ENCODE measurements around the gene IL6R.
"Not testable (repeated sequence)": the region's sequence is repeated elsewhere in the genome, so short reads cannot be mapped to it uniquely, and the experiment has no call there.

IL6R gene

DNA sequence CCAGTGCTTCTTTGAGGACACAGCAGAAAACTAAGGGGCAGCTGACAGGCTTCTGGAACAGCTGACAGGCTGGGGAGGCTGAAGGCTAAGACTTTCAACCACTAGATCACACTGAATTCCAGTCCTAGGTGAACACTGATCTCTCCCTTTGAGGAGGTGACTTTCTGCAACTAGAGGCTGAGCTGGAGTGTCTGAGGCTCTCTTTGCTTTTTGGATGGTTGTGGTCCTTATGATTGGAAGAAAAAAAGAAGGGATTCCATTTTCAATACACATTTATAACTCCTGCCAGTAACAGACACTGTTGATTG is 1.4 kb downstream of the IL6R start:
- no peak for DNase-seq

DNA sequence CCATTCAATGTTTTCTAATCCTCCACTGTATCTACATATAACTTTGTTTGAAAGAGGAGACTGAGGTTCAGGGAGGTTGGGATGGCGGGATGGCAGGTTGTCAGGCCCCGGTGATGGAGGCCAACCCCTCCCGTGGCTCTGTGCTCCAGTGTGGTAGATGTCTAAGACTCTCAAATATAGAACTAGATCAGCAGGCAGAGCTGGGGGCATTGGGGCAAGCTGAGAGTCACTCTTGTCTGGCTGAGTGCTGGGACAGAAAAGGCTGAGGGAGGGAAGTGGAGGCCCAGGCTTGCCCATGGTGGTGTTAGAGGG is 1.7 kb downstream of the IL6R start:
- no peak for DNase-seq

DNA sequence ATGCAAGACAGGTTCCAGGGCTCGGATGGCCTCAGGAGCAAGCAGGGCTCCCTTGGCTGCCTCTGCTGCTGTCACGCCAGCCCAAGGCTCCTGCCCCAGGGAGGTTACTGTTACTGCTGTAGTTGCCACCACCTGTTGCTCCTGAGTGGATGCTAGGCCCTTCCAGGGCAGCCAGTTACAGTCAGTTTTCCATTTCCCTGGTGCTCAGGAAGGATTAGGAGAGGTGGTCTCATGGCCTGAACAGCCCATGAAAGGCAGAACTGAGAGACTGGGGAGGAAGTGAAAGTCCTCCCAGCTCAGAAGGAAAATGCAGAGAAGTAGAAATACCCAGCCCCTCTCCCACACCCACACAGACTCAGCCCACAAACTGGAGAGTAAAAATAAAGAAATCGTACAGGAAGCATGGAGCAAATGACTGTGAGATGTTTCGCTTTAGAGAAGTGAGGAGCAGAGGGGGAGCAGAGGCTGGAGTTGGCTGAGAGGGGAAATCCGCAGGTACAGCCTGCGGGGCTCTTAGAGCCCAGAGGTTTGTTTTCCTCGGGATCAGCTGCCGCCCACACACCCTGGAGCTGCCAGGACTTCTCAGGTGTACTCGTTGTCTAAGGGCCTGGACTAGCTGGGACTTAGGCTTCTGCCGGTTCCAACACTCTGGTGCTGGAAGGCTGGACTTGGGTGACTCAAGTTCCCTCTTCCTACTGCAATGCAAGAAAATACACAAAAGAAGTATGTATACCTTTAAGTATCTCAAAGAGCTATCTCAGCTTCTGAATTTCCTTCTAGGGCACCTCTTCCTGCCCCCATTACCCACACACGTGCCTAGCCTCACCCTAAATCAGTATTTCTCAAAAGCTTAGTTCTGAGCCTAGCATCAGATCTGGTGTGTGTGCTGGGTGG is 2.3 kb downstream of the IL6R start:
- peak in 4 of 56 donors; percentile 14 to 31 (median 22) for DNase-seq

DNA sequence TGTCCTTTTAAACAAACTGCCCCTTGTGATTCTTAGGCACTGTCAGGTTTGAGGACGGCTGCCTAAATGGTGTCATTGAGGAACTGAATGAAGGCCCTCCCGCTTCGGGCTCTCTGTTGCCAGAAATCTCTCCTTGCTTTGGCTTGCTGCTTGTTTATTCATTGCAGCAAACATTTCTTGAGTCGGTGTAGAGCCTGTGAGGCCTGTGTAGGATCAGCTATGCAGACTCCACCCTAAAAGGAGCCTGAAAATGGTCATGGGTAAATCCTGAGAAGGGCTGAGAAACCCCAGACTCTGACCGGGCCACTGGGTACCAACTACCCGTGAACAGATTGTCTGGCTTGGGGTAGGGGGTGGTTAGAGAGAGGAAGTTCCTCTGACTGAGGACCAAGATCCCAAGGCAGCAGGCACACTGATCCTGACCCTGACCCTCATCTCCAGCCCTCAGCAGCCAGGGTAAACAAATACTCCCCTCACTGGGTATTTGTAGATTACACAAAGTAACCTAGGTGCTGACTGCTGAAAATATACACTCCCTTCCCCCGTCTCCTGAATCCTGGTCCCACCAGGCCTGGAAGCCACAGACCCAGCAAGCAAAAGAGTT is 3.1 kb downstream of the IL6R start:
- peak in 3 of 56 donors; percentile 16 to 24 (median 21) for DNase-seq

DNA sequence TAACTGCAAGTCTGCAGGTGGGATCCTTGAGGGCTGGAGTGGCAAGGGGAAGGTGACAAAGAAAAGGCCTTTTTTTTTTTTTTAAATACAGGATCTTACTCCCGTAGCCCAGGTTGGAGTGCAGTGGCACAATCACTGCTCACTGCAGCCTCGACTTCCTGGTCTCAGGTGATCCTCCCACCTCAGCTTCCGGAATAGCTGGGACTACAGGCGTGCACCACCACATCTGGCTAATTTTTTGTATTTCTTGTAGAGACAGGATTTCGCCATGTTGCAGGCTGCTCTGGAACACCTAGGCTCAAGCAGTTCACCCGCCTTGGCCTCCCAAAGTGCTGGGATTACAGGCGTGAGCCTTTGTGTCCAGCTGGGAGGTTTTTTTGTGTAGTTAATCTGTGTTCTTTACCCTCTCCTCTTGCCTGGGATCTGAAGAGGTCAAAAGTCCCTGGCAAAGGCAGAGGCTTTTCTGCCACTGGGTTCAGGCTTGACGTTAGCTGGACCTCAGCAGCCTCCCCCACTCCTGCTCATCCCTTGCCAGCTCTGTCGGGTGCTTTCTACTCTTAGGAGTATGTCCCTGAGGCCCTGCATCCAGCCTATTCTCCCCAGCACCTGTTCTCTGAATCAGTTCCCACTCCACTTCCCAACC is 5.2 kb downstream of the IL6R start:
- DNase-seq: no peak

DNA sequence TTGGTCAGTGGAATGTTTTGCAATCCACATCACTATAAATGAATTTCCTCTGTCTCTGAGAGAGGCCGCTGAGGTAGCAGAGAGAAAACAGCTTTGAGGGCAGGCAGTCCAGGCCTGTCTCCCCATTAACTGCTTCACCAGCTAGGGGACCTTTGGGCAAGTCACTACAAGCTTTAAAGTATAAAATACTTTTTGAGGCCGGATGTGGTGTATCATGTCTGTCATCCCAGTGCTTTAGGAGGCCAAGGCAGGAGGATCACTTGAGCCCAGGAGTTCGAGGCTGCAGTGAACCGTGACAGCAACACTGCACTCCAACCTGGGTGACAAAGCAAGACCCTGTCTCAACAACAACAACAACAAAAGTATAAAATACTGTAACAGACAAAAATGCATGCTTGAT is 6.4 kb downstream of the IL6R start:
- no peak for DNase-seq

DNA sequence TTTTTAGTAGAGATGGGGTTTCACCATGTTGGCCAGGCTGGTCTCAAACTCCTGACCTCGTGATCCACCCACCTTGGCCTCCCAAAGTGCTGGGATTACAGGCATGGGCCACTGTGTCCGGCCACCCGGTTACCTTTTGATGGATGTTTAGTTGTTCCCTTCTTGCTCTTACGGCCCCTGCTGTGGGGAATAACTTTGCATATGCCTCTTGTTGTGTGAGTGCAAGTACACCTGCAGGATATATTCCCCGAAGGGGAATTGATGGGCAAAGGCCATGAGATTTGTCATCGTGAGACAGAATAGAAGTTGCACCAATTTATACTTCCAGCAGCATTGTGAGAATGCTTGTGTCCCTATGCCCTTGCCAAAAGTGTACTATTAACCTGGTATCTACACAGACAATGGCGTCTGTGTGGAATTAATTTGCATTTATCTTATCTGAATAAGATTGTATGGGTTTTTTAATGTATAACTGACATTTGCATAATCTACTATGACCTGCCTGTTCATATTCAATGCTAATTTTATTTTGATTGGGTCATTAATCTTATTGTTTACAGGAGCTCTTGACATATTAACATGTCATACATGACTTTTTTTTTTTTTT is 8.1 kb downstream of the IL6R start:
- no peak for DNase-seq

DNA sequence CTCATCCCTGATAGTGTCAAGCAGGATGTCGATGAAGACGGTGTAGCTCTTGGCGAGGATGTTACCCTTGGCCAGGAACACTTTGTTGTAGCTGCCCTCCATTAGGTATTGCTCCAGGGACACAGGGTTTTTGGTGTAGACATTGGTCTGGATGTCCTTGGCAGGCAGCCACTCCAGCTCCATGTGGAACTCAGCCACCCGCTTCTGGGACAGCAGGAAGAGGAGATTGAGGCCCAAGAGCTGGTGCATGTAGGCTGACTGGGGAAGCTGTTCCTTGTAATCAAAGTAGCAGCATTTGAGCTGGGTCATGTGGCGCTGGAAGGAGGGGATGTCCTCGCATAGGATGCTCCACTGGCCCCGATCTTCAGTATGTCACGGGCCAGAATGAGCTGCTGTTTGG is 9.5 kb downstream of the IL6R start:
- peak in 3 of 56 donors; percentile 6 to 46 (median 29) for DNase-seq

DNA sequence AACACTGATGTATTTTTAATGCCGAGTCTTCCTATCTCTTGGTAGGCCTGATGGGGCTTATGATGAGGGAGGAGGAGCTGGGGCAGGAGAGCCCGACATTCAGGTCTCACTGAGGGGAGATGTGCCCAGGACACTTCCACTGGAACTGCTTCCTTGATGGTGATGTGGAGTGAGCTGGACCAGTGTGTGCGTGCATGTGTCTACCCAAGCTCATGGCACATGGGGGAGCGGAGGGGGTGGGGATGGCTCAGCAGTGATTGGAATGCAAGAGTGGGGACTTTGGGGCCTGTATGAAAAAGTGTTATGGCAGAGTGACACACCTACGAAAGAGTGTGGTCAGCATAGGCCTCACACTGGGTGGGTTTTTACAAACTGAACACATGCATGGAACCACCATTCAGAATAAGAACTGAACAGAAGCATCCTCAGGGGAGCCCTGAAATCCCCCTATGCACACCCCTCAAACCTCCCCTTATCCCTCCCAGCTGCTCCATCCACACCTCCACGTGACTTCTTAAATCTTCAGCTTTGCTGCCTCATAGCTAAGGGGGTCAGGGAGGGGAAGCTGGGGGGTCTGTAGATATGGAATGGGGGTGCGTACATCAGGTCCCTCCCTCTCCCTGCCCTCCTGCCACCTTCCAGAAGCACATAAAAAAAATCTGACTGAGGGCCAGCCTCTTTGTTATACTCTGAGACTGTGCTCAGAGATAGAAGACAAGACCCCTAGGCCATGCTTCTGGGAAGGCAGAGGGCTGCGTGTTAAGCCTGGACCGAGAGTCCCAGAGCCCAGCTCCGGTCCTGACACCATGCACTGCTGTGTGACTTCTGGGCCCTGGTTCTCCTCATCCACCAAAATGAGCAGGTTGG is 11.6 kb downstream of the IL6R start:
- DNase-seq: no peak

DNA sequence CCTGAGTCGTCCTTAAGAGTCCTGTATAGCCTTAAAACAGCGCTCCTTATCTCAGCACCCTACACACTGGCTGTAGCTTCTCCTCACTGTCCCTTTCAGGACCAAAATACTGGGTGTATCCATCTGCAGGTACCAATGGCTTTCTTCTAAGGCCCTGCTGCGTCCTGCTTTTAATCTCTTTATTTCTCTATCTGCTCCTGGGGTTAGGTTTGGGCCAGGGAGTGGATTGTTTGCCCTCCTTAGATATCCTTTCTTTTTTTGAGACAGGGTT is 12.1 kb downstream of the IL6R start:
- no peak for DNase-seq

DNA sequence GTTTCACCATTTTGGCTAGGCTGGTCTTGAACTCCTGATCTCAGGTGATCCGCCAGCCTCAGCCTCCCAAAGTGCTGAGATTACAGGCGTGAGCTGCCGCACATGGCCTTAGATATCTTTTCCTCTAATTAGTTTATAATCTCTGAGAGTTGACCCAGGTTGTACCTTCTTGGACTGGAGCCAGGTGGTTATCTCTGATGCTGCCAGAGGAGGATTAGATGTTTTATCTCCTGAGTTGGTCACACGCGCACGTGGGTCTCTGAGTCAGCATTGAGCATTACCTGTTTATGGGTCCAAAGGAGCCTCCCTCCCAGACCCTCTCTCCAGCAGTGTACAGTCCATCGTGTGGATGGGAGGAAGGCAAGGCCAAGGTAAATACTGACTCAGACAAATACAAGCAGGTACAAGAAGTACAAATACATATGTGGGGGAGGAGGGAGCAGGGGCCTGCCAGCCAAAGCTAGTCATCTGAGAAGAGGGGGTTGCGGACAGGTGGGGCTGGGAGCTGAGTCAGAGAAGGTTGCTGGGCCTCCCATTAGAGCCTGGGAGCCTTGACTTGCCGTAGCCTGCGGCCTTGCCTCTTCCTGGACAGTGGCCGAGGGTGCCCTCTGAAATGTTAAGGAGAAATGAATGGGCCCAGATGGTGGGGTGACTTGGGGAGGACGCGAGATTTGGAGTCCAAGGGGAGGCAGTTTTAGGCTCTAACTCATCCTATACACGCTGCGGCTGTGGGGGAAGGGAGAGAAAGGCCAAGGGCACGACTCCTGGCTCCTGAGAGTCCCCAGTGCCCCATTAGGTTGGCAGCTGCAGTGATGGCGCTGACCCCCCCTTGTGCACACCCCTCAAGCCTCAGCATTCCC is 13.1 kb downstream of the IL6R start:
- DNase-seq: no peak

DNA sequence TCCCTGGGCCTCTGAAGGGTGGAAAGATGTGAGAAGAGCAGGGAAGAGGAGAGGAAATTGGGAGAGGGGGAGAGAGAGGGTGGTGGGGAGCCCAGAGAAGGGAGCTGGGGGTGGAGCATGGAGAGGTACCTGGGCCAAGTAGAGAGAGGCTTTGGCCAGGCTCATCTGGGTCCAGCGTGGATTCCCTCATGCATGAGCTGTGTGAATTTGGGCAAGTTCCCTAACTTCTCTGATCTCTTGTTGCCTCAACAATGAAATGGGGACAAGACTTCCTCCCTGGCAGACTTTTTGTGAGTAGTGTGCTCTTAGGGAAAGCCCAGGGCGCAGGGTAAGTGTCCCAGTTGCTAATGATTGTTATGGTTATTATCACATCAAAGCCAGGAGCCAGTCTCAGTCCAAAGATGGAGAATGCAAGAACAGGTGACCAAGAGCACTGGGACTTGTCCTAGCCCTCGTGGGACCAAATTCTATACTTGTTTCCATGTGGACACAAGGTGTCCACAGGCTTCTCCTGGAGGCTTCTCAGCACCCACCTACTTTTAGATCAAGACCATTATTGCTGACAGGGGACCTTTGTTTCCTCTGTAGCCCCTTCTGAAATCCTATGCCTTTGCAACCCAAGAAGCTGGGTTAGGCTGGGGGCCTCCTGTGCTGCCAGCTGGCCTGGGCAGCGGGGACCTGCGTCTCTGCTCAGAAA is 13.9 kb downstream of the IL6R start:
- no peak for DNase-seq

DNA sequence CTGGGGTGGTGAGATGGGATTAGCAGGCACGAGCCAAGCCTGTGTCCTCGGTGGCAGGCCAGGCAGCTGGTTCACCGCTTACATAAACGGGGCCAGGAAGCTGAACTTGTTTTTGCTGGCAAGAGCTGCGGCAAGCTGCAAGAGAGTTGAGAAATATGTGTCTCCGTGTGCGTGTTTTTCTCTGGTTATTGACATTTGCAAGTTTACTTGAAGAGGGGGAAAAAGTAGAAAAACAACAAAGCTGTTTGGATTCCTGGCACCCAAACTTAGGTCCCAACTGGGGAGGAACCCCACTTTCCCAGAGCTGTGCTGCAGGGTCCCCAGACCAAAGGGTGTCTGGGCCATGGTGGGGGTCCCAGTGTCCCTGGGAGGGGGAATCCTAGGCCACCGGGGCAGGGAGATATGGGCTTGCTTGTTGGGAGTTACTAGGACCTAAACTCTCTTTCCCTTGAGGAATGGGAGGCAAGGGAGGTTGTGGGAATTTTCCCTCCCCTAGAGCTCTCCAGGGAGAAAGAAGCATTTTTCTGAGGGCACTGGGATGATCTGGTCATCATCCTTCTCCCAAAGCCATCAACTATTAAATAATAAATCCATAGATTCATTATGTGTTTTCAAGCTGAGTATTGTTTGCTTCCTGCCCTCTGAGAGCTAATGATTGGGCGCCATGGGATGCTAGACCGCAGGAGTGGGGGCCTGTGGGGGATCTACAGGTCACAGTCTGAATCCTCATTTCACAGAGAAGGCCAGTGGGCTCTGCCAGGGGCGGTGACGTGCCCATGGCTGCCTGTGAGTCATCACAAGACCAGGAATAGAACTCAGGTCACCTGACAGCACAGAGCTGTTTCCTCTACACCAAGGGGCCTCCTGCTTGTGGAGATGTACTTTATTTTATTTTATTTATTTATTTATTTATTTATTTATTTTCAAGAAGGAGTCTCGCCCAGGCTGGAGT is 14.8 kb downstream of the IL6R start:
- DNase-seq: peak in 51 of 56 donors; percentile 21 to 87 (median 61)

DNA sequence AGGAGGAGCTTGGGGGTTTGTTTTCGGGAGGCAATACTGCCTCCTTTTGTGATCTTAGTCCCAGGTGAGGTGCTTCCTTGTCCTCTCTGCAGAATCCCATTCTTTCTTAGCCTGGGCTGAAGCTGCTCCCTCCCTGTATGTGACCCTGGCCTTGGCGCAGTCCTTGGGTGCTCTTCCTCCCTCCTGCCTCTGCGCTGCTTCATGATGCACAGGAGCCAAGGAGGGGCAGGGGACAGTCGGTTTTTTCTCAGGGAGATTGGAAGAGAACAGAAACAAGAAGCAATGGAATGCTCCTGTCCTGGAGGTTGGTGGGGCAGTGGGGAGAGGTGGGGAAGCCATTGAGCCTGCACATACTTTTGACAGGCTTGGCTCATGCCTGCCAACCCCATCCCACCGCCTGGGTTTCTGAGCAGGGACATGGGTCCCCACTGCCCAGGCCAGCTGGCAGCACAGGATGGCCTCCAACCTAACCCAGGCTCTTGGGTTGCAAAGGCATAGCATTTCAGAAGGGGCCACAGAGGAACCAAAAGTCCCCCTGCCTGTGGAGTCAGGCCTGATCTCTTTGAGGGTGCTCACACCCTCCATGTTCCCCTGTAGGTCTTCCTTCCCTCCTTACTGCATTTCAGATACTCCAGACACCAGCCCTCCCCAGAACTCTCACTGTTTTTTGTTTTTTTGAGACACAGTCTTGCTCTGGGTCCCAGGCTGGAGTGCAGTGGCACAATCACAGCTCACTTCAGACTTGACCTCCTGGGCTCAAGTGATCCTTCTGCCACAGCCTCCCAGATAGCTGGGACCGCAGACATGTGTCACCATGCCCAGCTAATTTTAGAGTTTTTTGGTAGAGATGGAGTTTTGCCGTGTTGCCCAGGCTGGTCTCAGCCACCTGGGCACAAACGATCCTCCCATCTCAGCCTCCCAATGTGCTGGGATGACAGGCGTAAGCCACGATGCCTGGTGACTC is 16.1 kb downstream of the IL6R start:
- no peak for DNase-seq

DNA sequence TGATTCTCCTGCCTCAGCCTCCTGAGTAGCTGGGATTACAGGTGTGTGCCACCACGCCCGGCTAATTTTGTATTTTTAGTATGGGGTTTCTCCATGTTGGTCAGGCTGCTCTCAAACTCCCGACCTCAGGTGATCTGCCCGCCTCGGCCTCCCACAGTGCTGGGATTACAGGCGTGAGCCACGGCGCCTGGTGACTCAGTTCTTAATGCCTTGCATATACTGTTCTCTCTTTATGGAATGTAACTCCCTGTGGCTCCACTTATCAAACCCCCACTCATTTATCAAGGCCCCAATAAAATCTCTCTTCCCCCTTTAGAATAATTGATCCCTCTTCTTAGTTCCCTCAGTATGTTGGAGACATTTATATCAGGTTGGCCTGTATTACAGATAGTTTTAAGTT is 16.9 kb downstream of the IL6R start:
- not testable (repeated sequence) for DNase-seq

DNA sequence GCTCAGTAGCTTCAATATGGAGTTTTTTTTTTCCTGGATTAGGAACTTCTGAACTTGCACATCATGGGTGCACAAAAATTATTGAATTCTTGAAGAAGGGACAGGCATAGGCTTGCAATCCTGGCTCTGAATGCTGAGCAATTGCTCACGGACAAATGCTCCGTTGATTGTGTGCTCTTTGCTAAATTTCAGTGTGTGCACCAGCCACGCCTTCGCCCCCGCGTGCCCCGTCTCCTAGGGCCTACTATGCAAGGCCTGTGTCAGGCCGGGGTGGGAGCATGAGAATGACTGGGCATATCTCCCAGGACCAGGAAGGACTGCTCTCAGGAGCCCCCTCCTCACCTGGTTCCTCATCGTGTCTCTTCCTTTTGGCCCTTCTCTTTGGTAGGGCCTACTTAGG is 17.4 kb downstream of the IL6R start:
- no peak for DNase-seq

DNA sequence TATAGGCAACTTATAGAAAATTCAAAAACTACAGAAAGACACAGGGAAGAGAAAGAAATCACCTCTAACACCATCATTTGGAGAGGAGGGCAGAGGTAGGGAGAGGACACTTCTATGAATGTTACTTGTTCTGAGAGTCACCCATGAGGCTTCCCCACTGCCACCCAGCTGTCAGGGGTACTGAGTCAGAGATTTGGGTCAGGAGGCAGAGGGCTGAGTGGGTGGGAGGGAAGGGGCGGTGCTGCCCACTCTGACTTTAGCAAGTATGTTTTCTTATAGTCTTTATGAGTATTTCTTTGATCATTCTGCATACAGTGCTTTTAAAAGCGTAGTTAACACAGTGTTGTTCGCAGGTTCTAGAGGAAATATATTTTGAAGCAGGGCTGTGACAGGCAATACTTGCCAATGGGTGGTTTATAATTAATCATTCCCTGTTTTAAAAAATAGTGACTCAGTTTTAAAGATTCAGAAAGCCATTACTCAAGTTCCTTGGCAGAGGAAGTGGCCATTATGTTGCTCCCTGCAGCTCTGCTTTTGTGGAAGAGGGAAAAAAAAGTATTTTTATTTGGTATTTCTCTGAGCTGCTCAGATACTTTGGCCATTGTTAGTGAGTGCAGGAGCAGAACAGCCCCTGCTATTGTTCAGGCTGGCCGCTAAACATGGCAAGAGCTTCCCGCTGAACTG is 18.3 kb downstream of the IL6R start:
- DNase-seq: peak in 26 of 56 donors; percentile 11 to 69 (median 48)

All from nucleus accumbens (tissue), 56 donors.